GM11168 (cell line): ENCODE measurements around the gene TOB1.

Experiments
- in situ Hi-C: fragments of 300-500 bp; cut with MboI; formaldehyde crosslinking; loops from one replicate; pipeline ENCODE4 v1.12.0; 2022; ENCODE audit warnings: low sequenced_read_pairs; ENCODE audit not compliant: unreplicated experiment

Gene TOB1

DNA sequence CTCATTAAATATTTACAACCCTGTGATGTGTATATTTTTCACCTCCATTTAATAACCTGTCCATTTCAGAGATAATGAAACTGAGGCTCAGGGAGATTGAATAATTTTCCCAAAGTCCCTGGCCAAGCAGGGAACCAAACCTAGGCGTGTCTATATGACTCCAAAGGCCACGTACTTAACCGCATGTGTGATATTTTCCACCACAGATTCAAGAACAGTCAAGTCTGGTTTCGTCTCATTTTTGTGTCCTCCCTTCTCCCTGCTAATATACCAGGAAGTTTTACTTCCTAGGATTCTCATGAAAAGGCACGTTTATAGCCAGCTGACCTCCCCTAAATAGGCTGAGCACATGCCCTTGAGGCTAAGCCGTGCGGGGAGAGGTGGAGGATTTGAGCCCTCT, 15.5 kb downstream of the TOB1 start:
- in situ Hi-C loops: no loop called here

DNA sequence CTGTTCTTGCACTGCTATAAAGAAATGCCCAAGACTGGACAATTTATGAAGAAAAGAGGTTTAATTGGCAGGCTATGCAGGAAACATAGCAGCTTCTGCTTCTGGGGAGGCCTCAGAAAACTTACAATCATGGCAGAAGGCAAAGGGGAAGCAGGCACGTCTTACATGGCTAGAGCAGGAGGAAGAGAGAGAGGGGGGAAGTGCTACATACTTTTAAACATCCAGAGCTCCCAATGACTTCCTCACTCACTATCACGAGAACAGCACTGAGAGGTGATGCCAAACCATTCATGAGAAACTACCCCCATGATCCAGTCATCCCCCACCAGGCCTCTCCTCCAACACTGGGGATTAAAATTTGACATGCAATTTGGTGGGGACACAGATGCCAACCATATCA, 17.4 kb downstream of the TOB1 start:
- in situ Hi-C loops: no loop called here

DNA sequence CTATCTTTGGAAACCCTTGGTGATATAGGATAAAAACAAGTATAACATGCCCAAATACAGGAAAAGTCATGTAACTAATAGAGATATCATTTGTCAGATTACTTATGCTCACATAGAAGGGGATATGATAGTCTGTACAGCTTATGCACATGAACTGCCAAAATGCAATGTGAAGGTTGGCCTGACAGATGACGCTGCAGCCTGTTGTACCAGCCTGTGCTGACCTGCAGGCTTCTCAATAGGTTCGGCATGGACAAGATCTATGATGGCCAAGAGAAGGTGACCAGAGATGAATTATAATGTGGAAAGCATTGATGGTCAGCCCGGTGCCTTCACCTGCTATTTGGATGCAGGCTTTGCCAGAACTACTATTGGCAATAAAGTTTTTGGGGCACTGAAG, 18.1 kb downstream of the TOB1 start:
- in situ Hi-C loops: no loop called here

DNA sequence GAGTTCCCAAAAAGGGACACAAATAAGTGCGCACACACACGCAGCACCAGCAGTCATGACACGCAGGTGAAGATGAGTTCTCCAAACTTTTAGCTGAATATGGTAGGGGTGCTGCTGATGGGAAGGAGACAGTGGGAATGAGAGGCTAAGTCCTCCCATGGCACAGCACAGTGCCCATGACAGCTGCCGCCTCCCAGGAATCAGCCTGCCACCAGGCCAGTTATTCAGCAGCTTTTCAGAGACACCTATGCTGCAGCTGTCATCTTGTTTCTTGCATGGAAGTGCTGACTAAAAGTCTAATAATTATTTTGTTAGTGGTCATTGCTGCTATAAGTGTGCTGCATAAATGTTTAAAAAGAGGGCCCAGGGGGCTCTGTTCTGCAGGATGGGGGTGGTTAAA, 18.6 kb downstream of the TOB1 start:
- in situ Hi-C loops: no loop called here

DNA sequence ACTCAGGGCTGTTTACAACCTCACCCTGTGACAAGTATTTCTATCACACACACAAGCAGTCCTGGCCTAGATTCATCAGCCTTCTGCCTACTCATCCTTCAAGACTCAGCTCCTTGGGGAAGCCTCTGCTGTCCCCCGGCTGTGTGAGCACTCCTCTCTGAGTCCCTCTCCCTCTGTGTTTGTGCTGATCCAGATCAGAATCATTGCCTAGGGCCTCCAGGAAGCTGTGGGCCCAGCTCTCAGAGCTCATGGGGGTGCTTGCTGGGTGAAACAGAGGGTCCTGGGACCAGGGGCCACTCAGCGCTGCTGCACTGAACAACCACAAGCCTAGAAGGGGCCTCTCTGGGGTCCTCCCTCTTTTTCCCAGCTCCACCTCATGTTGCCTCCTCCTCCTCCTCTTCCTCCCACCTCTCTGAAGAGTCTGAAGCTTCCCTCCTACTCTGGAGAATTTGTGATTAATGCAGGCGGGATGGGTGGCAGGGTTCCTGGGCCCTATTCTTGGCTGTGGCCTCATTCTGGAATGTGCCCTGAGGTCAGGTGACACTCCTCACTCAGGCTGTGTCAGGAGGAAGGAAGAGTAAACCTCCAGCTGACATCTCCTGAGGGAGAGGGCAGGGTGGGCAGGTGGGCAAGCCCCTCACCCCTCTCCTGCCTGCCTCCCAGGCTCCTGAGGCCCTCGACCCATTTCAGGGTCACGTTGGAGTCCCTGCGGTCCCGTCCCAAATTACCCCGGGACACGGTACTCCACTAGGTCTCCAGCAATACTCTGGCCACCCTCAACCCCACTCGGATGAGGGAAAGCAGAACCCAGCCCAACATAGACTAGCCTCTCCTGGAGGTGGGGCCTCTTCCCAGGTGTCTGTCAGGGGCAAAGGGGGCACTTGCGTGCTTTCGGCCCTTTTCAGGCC, 20.7 kb downstream of the TOB1 start:
- in situ Hi-C loops: no loop called here

DNA sequence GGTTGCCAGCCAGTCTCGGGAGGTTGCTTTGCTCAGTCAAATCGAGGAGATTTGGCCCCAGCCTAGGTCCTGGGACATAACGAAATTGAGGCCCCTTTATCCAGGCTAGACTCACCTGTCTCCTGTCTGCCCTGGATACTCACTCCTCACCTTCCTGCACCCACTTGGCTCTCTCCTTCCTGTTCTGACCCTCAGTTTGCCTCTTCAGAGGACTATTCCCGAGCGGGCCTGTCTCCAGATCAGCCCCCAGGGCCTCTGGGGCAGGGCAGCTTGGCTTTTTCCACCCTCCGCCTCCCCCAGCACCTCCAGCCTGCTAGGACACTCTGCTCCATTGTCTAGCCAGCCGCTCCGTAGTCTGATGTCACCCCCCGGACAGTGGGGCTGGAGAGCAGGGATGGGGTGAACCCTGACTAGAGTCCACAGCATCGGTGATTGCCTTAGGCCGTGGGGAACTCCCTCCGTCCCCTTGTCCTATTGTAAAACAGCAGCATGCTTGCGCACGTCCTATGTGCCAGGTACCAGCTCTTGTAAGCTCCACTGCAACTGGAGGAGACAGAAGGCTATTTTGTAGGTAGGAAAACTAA, 21.9 kb downstream of the TOB1 start:
- in situ Hi-C loops: no loop called here

DNA sequence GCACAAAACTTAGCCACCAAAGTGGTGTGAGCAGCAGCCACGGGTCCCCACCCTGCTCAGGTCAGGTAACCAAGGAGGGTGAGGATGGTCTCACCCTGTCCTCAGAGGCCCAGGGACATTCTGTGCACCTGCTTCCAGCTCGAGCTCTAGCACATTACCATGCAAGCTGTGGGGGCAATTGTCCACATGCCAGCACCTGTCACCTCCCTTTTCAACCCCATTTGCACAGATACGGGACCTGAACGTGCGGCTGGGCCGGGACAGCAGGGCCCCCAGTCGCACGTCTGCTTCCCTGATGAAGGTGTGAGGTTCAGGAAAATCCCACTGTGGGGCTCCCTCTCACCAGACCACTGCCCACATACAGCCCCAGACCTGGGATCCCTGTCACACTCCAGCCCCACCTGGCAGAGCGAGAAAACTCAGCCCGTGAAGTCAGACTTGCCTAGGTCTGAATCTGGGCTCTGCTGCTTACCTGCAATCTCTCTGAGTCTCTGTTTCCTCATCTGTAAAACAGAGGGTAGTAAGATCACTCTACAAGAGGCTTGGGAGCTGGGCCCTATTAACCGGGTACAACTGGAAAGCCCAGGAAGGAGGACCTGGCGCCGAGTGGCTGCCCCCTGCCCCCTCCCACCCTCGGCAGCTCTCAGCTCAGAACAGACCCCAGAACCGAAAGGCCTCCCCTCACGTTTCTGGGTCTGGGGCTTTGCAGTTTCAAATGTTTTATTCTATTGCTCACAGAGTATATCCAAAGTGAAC, 22.8 kb downstream of the TOB1 start:
- in situ Hi-C loops: no loop called here

DNA sequence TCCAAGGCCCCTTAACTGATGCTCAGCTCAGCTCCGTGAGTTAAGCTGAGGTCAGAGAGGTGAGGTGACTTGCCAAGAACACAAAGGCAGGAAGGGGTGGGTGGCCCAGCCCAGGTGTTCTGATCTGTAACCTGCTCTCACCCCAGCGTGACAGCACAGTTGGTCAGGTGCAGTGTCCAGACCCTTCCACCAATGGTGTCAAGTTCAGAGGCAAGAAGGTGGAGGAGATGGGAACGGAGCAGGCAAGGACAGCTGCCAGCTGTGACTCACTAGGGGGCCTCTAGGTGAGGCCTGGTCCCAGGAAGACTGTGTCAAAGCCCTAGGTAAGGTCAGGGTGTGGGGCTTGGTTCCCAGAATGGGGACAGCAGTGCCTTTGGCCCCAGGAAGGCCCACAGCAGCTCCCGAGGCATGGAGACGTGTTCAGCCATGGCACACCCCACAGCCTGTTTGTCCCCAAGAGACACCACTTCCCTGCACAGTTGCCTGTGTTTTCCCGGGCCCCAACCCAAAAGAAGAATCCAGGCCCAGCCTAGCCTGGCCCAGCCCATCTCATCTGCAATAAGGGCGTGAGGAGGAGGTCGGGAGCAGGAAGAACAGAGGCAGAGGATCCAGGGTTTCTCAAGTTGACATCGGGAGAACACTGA, 23.5 kb downstream of the TOB1 start:
- in situ Hi-C loops: no loop called here

DNA sequence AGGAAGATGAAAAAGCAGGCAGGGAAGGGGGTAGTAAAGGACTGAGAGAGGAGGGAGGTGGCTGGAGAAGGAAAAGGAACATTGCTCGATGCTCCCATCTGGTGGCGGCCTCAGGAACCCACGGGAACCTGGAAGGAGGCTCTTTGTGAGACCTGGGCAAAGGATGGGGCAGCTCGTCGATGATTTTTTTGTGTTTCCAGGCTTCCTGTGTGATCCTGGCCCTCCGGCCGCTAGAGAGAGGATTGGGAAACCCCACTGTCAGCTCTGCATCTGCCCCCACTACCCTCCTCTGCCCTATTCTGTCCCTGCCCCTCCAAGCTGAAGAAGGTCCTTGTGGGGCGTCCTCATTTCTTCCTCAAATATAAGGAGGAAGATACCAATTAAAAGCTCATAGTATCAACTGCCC, 24.2 kb downstream of the TOB1 start:
- in situ Hi-C loops: no loop called here

DNA sequence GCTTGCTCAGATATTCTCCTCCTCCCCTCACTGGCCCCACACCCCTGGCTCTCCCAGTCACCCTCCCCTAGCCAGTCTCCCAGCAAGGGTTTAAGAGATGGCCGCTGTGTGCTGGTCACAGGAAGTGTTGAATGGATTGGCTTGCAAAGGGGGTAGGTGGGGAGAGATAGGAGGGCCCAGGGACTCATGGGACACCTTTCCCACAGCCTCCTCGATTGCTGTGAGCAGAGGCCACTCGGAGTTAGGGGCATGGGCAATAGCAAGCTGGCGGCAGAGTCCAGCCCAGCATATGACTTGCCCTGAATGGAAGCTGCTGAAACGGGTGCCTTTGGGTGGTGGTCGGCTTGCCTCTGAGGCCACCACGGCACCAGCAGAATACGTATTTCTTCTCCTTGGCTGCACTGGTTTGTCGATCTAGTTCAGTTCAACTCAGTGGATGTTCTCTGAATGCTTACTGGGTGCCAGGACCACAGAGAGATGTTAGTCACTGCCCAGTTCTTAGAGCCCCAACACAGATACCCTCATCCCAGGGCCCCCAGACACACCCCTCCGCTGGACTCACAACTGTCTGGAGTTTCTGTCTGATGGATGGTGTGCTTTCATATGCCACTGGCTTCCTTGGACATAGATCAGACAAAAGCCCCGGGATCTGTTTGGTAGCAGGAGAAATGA, 24.7 kb downstream of the TOB1 start:
- in situ Hi-C loops: no loop called here

DNA sequence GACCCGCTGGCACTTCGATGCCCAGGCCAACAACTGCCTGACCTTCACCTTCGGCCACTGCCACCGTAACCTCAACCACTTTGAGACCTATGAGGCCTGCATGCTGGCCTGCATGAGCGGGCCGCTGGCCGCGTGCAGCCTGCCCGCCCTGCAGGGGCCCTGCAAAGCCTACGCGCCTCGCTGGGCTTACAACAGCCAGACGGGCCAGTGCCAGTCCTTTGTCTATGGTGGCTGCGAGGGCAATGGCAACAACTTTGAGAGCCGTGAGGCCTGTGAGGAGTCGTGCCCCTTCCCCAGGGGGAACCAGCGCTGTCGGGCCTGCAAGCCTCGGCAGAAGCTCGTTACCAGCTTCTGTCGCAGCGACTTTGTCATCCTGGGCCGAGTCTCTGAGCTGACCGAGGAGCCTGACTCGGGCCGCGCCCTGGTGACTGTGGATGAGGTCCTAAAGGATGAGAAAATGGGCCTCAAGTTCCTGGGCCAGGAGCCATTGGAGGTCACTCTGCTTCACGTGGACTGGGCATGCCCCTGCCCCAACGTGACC, 25.8 kb downstream of the TOB1 start:
- in situ Hi-C loops: no loop called here

DNA sequence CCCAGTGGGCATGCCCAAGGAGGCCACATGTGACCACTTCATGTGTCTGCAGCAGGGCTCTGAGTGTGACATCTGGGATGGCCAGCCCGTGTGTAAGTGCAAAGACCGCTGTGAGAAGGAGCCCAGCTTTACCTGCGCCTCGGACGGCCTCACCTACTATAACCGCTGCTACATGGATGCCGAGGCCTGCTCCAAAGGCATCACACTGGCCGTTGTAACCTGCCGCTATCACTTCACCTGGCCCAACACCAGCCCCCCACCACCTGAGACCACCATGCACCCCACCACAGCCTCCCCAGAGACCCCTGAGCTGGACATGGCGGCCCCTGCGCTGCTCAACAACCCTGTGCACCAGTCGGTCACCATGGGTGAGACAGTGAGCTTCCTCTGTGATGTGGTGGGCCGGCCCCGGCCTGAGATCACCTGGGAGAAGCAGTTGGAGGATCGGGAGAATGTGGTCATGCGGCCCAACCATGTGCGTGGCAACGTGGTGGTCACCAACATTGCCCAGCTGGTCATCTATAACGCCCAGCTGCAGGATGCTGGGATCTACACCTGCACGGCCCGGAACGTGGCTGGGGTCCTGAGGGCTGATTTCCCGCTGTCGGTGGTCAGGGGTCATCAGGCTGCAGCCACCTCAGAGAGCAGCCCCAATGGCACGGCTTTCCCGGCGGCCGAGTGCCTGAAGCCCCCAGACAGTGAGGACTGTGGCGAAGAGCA, 26.4 kb downstream of the TOB1 start:
- in situ Hi-C loops: no loop called here

DNA sequence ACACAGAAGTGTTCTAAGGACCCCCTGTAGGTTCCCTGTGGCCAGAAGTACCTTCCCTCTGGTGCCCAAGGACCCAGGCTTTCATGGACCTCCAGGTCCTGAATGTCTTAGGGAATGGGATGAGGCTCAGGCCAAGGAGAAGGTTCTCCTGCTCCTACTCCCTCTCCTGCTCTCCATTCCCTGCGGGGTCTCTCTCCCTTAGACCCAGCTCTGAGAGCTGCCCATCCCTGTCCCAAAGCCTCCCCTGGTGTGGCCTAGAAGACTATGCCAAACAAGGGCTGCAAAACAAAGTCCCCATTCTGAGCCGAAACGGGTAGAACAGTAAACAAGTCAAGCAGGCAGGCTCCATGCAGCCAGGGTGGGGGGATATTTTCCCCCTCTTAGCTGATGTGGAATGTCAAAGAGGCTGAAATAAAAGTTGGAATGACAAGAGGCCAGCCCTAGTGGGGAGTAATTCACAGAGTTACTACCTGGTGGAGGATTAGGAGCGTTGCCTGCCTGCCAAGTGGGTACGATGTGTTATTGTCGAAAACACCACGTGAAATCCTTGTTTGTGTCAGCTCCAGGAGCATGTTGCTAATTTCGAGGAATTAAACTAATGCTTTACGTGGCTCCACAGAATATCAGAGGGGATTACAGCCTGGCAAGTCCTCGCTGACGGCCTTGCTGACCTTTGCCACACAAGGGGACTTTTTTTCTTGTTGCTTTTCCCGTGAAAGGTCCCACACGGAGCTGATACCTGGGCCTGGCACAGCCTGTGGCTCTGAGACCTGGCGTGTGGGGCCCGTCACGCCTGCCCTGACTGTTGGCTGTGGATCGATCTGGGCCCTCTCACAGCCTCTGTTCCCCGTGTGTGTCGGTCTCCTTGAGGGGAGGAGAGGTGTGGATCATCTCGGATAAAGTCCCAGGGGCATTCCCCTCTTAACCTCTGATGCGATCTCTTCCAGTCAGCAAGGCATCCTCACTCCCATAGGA, 27.9 kb downstream of the TOB1 start:
- in situ Hi-C loops: no loop called here

DNA sequence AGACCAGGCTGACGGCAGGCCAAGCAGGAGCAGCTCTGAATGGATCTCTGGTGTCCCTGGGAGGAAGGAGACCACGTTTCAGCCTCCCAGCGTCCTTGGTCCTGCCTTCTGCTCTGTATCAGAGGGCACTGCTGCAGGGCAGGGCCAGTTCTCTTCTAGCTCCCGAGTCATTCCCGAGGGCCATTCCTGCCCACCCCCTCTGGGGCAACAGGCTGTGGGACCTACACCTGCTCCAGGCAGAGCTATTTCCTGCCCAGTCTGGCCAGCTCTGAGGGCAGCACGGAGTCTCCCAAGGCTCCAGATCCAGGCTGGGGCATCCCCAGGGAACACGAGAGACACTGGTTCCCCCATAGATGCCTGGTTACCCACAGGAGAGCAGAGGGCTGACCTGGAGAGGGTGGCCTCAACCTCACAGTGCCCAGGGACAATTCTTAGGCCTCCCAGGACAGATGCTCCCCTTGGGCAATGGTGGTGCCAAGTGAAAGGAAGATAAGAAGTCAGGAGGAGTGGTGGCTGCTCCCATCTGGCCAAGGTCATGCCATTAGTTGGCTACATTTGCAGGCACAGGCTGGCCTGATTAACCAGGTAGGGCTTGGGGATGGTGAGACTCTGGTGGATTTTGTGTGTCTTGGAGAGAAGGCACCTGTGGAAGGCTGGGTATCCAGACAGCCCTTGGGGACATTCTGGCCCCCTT, 28.7 kb downstream of the TOB1 start:
- in situ Hi-C loops: no loop called here

DNA sequence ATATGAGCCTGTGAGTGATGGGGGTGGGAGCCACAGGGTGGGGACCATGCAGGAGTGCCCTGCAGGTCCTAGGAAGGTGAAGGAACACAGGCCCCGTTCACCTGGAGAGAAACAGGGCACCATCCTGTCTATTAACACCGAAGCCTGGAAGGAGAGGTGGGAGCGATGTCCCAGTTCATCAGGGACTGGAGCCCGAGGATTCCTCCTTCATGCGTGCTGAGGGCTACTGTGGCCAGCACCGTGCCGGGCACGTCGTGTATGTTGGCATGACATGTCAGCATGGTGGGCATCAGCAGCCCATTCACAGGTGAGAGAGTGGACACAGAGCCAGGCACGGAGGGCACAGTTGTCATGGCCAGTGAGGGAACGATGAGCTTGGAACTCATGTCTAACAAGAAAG, 29.3 kb downstream of the TOB1 start:
- in situ Hi-C loops: no loop called here

DNA sequence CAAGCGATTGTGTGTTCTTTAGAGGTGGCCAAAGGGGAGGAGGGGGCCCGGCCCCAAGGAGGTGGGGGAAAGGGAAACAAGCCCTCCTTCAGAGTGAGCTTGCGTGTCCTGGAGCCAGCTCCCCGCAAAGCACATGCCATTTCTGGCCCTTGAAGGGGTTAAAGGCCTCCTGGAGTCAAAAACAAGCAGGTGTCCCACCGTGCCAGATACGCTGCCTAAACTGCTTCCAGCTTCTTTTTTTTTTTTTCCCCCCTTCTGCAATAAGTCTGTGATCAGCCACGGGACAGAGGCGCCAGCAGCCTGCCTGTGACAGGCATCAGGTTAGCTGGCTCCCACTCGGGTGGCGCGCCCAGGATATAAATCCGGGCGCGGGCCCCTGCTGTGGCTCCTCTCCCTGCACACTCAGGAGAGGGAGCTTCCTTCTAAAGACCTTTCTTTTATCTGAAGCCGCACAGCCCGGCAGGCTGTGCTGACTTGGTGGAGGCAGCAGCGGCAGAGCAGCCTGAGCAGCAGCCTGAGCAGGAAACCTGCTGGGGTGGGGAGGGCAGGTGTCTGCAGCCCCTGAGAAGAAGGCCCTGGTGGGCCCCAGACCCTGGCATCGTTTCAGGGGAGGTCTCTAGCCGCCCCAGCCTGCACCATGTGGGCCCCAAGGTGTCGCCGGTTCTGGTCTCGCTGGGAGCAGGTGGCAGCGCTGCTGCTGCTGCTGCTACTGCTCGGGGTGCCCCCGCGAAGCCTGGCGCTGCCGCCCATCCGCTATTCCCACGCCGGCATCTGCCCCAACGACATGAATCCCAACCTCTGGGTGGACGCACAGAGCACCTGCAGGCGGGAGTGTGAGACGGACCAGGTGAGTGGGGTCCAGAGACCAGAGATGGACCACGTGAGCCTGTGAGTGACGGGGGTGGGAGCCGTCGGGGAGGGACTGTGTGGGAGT, 30.6 kb downstream of the TOB1 start, which contains the start of gene WFIKKN2:
Gene WFIKKN2, plus strand, starts transcription at position 286 of the 934 bp plus-strand sequence. Its CDS starts 352 bp downstream, at position 638.
- in situ Hi-C loops: no loop called here
